Gastrocnemius medialis (tissue), 4 donors: Measurements from ENCODE around the gene ZNF230.

Source experiments
- CTCF ChIP-seq, 5 experiments: fragments of 450-650 bp in 3 of 5; fragments of 200-600 bp in 2 of 5; sonication (generic) in 2 of 5; IDR thresholded peaks in 4 of 5; conservative IDR thresholded peaks in 1 of 5; 1 replicate in 4 of 5; 2 replicates in 1 of 5; pipeline ENCODE4 v1.5.1; 2016 to 2019; ENCODE audit warnings: antibody characterized with exemption in 5 of 5, mild to moderate bottlenecking in 3 of 5, moderate library complexity in 3 of 5
- POLR2A ChIP-seq, 2 donors: fragments of 450-650 bp; IDR thresholded peaks; one replicate each; pipeline ENCODE4 v1.6.1; 2017; ENCODE audit warnings: antibody characterized with exemption in 2 of 2, mild to moderate bottlenecking in 2 of 2, moderate library complexity in 2 of 2

- no peak for TF ChIP-seq CTCF (IDR thresholded peaks at IDR 0.05 in 4 of 5, conservative IDR thresholded peaks at IDR 0.05 in 1 of 5)
- TF ChIP-seq POLR2A (IDR thresholded peaks at IDR 0.05): no peak
Observed at GRCh38 chr19:43983912-43984686, 18.7 kb upstream of the ZNF230 start, which contains the start of gene ZNF155.
